ENCODE results near the gene FEM1A. TPM values are rescaled to one million over a fixed set of nuclear protein-coding genes. Genes with fewer than 3 reads are reported as not detected.

The FEM1A gene
- total and polyA plus RNA-seq, 10 of the 15 experiments (the other 5 are each of a cell fraction or from before 2014, with no cell fraction given), result 0.27 to 17.4 (median 3.8) TPM

DNA sequence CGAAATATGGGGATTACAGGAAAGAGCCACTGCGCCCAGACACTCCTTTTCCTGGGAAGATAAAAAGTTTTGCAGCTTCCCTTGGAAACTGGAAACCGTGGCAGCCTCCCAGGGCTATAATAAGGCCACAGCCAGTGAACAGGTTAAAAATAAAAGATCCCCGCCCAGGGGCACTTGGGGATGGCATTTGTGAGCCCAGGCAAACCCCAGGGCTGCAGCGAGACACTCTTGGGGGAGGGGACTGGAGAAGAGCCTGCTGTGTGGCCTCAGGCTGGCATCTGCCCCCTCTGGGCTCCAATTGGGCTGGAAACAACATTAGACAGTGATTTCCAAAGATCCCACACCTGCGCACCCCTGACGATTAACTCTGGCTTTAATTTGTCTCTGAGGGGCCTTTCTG lies 11.2 kb downstream of the FEM1A start:
- H3K4me3 ChIP-seq, result no peak overlapping the region
- H2AFZ ChIP-seq (ENCODE audit: control insufficient read depth, low read depth, low read length), result no peak overlapping the region
- no peak overlapping the region for H3K27ac ChIP-seq (ENCODE audit: control insufficient read depth, insufficient read depth)
- in situ Hi-C loops (cut with MboI) (no loop called here), intact Hi-C loops (cut with micrococcal nuclease; ENCODE audit: unreplicated experiment) (no loop called here)
- no peaks in the 10 kb centered on the region for H3K9me3 ChIP-seq (replicated peaks; ENCODE audit: control insufficient read depth, insufficient read depth, low read length)
- TF ChIP-seq RFX5 (IDR thresholded peaks at IDR 0.05; ENCODE audit: low read depth, low read length) (no peak), CHD4 (IDR thresholded peaks at IDR 0.05) (no peak), TARDBP (IDR thresholded peaks at IDR 0.05; ENCODE audit: borderline replicate concordance) (no peak), E2F4 (IDR thresholded peaks at IDR 0.05; ENCODE audit: low read depth, low read length) (no peak), ASH2L (IDR thresholded peaks at IDR 0.05; ENCODE audit: borderline replicate concordance, low read depth) (no peak), MEF2A (IDR thresholded peaks at IDR 0.05; ENCODE audit: insufficient read depth, low read depth, low read length) (no peak), STAT1 (conservative IDR thresholded peaks at IDR 0.05) (no peak), DPF2 (IDR thresholded peaks at IDR 0.05) (no peak), EGR1 (IDR thresholded peaks at IDR 0.05; ENCODE audit: borderline replicate concordance in 1 of 2, low read depth in 2 of 2, low read length in 2 of 2) (no peak), KDM1A (IDR thresholded peaks at IDR 0.05; ENCODE audit: borderline replicate concordance) (no peak), ZNF24 (IDR thresholded peaks at IDR 0.05) (no peak), CREM (IDR thresholded peaks at IDR 0.05; ENCODE audit: low read depth) (no peak)
- TF ChIP-seq, protein P1, sequence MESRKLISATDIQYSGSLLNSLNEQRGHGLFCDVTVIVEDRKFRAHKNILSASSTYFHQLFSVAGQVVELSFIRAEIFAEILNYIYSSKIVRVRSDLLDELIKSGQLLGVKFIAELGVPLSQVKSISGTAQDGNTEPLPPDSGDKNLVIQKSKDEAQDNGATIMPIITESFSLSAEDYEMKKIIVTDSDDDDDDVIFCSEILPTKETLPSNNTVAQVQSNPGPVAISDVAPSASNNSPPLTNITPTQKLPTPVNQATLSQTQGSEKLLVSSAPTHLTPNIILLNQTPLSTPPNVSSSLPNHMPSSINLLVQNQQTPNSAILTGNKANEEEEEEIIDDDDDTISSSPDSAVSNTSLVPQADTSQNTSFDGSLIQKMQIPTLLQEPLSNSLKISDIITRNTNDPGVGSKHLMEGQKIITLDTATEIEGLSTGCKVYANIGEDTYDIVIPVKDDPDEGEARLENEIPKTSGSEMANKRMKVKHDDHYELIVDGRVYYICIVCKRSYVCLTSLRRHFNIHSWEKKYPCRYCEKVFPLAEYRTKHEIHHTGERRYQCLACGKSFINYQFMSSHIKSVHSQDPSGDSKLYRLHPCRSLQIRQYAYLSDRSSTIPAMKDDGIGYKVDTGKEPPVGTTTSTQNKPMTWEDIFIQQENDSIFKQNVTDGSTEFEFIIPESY (IDR thresholded peaks at IDR 0.05), result no peak
- no peak for FAIRE-seq
- no peaks in the 10 kb centered on the region for H3K27me3 ChIP-seq (replicated peaks in 1 of 2; ENCODE audit: control insufficient read depth in 2 of 2, insufficient read depth in 2 of 2, low read length in 1 of 2)
- ATAC-seq, result no peak
- DNase-seq (ENCODE audit: low read depth, low spot score), result no peak
- ChIA-PET SMC1A (ENCODE audit: uncharacterized antibody, unreplicated experiment) (no interaction called here), POLR2A (no interaction called here), RAD21 (ENCODE audit: unreplicated experiment) (interaction anchor here (2.6 kb wide), 1 partner anchor 70 kb away, joined by 9 read pairs; no protein-coding TSS in a partner anchor), CTCF (no interaction called here)
- WGBS (ENCODE audit: insufficient coverage, insufficient replicate concordance, low lambda C conversion rate, missing lambda C conversion rate), result 32% methylated on average over 7 of the region's 7 CpGs
- no peaks in the 10 kb centered on the region for H3K79me2 ChIP-seq (ENCODE audit: control insufficient read depth, insufficient read depth, low read length)
- no peaks in the 10 kb centered on the region for H4K20me1 ChIP-seq (ENCODE audit: control insufficient read depth, insufficient read depth)
- peaks cover 6% of the 10 kb centered on the region for H3K4me1 ChIP-seq (ENCODE audit: control insufficient read depth, insufficient read depth, low read length)
- no peaks in the 10 kb centered on the region for H3K36me3 ChIP-seq (ENCODE audit: control insufficient read depth in 2 of 2, insufficient read depth in 2 of 2, low read length in 1 of 2)
- no peak overlapping the region for H3K4me2 ChIP-seq (ENCODE audit: control insufficient read depth, insufficient read depth)
- H3K9ac ChIP-seq (ENCODE audit: control insufficient read depth, insufficient read depth, low read length), result no peak overlapping the region
- no TSS peak for BruUV-seq (replicated peaks)

Measured in GM12878 (cell line).